Activated naive CD8-positive, alpha-beta T cell treated with anti-CD3 and anti-CD28 coated beads, Interleukin-2, amount 50 U/mL, for 16 hours (primary cell): ENCODE data around the gene ANLN.

Source experiments
- DNase-seq: peaks from one replicate; pipeline ENCODE4 v3.0.0-alpha.2; 2020; ENCODE audit warnings: low read depth, low spot score

Gene ANLN

GRCh38 chr7:36409180-36409579 lies 19.5 kb downstream of the ANLN start:
- no peak for DNase-seq

DNA sequence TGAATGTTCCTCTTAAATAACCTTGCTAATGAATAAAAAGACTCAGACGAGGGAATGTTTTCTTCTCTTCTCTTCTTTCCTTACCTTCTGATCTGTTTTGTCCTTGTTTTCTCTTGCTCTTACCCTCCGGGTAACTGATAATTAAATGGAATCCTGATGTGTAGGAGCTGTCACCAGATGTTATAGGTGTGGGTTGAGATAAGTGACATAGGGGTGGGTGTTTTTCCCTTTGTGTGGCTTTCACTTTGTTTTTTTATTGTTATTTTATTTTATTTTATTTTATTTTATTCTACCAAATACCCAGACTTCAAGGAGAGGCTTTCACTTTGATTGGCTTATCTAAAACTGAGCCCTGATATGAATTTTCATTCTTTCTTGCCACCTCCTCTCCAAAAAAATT lies 25.5 kb downstream of the ANLN start:
- no peak for DNase-seq

- DNase-seq: no peak
Observed at GRCh38 chr7:36416251-36416650, 26.6 kb downstream of the ANLN start.

DNA sequence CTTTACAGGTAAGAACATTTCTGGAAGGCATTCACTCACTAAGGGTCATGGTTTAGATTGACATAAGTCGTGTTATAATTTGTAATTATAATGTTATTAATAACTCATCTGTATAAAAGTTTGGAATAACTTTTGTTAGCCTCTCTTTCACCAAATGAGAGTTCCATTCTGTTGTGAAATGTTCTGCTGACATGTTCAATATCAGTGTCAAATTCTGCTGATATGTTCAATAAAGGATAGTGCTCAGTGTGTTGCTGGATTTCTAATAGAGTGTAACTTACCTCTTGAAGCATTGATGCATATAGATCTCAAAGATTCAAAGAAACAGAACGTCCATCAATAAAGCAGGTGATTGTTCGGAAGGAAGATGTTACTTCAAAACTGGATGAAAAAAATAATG lies 30.6 kb downstream of the ANLN start:
- DNase-seq: no peak

DNA sequence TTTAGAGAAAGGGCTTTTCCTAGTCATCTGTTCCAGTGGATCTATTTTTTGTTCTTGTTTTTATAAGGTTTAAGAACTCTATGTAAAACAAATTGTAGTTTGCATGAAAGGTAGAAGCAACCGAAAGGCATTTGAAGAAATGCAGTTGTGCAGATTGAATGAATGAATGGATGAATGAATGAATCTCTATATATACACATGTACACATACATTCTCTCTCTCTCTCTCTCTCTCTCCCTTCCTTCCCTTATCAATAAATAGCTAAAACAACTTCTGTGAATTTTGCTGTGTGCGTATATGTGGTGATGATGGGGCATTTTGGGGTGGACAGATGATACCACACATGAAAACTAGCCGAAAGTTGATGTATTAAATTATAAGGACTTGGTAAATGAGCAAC lies 32.4 kb downstream of the ANLN start:
- DNase-seq: no peak

DNA sequence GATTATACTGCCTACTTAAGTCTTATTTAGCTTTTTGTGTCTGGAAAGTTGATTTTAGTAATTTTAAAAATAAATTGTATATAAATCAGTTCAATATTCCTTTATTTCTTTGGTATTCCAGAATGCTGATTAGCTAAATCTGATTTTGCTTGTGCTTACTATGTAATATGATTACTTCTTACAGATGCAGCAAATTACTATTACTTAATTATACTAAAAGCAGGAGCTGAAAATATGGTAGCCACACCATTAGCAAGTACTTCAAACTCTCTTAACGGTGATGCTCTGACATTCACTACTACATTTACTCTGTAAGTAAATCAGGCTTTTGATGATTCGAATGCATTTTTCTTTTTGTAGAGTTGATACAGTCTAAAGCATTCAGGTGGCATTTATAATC lies 34.0 kb downstream of the ANLN start:
- no peak for DNase-seq

GRCh38 chr7:36430186-36430585 lies 40.5 kb downstream of the ANLN start:
- DNase-seq: no peak

DNA sequence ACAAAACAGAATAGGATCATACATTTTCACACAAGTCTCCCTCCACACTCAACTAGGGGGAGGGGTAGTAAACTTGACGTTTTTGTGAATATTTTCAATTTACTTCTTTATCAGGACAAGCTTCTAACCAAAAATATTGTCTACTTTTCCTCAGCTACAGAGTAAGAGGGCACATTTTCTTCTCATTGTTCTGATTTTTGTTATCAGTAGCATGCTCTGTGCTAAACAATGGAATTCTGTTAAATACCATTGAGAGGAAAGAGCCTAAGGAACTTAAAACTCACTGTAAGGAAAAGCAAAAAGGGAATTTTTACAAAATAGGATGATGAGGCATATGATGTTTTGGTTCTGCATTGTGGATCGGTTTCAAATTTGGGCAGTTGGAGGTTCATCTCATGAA lies 41.2 kb downstream of the ANLN start:
- DNase-seq: no peak

- no peak for DNase-seq
Observed at GRCh38 chr7:36438211-36438610, 48.5 kb downstream of the ANLN start.

- no peak for DNase-seq
Observed at GRCh38 chr7:36439624-36440023, 50.0 kb downstream of the ANLN start.

- no peak for DNase-seq
Observed at GRCh38 chr7:36440880-36441279, 51.2 kb downstream of the ANLN start.

DNA sequence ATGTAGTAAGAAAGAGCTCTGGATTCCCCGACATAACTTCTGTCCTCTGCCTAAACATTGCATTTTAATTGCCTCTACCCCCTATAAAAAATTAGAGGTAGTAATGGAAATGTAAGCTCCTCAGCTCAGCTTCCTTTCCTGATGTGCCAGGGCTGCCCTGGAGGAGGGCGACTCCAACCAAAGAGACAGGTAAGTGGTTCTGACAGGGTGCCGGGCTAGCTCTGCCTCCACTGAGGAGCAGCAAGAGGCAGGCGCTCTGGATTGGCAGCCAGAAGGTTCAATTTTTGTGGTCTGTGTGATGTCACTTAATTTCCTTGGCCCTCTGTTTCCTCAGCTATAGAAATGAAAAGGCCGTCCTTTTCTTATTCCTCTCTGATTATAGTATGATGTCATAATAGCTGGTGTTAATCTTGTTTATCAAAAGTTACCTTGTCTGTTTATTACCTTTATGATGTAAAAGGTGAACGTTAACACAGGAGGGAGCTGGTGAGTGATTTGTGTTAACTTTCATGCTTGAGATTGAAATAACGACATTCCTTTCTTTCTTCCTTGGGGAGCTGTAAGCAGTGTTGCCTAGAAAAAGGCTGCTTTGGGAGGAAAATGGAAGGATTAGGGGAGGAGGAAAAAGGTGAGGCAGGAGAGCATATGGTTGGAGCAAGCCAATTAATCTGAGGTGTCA lies 51.8 kb downstream of the ANLN start:
- DNase-seq: no peak

DNA sequence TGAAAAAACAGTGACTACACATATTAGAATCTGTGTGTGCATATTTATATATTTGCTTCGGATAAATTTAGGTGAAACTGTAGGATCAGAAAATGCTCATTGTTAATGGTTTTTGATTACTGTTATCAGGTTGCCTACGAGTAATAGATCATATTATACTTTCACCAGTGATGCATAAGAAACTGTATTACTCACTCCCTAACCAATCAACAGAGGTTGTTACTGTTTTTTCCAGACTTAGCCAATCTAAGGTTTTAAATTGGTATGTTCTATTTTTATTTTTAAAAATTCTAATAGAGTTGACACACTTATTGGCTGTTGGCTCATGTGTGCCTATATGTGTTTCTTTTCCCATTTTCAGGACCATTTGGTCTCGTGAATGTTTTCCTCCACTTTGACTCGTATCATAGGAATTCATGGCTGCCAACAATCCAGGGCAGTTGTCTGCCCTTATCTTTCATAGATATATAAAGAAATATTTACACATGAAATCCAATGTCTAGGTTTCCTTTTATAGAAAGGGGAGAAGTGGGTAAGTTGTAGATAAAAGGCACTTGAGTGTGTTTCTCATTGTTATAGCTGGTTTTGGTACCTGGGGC lies 59.2 kb downstream of the ANLN start:
- no peak for DNase-seq

DNA sequence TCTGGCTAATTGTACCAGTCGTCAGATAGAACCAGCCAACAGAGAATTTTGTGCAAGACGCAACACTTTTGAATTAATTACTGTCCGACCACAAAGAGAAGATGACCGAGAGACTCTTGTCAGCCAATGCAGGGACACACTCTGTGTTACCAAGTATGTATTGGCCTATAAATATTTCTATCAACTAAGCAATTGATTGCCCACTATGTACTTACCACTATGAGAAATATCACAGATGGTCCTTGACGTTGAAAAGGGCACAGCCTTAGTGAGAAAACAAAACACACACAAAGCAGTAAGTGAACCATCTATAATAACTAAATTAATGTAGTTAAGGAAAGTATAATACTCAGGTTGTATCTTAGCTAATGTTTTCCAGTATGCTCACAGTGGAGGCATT lies 60.0 kb downstream of the ANLN start:
- DNase-seq: no peak

DNA sequence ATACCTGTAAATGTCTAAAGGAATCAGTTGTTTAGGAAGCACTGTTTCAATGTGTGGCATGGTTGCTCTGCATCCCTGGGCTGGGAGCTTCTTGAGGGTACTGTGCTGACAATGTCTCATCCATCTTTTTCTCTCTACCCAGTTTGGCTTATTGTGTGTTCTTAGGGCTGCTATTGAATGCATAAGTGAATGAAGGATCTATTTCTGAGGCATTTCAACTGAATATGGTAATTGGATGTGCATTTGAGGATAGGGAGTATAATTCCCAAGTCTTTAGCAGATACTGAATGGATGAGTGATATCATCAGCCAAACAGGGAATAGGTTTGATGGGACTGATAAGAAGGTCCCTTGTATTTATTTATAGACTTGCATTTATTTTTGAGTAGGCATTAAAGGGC lies 64.1 kb downstream of the ANLN start:
- no peak for DNase-seq

DNA sequence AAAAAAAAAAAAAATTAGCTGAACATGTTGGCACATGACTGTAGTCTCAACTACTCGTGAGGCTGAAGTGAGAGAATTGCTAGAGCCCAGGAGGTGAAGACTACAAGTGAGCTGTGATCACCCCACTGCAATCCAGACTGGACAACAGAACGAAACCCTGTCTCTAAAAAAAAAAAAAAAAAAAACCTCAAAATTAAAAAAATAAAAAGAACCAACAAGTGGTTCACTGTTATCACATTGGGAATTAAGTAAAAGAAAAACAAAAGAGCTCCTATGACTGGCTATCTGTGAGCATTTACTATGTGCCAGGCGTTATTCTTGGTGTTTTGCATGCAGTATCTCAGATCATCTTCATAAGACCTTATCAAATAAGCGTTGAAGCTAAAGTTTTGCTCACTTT lies 66.0 kb downstream of the ANLN start:
- DNase-seq: no peak

DNA sequence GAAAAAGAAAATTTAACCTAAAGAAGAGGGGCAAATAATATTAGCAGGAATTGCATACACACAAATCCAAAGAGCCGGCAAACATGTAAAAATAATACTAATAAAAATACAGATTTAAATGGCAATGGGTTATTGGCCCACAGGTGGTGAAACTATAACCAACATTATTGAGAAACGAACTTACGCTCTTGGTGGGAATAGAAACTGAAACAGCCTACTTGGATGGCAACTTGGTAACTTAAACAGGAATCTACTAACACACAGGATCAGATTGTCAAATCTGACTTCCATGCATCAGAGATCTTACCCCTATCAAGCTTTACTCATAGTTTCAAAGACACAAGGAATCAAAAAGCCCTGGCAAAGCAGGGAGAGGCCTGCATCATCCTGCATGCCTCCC lies 66.5 kb downstream of the ANLN start:
- DNase-seq: no peak

DNA sequence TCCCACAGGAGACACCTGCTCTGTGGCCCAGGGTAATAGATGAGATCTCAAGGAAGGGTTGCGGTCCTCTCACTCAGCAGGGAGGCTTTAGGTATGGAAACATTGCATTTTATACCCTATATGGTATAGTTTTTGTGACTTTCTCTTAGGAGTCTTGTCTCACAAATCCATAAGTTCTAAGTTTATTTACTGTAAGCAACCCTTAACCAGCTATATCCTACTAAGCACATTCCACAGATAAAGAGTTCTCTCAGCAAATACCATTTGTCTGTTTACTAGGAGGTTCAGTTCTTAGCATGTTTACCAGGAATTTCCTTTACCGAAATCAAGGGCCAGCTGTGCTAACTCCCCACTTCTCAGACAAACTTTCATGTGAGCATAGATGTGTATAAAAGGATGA lies 66.9 kb downstream of the ANLN start:
- no peak for DNase-seq

DNA sequence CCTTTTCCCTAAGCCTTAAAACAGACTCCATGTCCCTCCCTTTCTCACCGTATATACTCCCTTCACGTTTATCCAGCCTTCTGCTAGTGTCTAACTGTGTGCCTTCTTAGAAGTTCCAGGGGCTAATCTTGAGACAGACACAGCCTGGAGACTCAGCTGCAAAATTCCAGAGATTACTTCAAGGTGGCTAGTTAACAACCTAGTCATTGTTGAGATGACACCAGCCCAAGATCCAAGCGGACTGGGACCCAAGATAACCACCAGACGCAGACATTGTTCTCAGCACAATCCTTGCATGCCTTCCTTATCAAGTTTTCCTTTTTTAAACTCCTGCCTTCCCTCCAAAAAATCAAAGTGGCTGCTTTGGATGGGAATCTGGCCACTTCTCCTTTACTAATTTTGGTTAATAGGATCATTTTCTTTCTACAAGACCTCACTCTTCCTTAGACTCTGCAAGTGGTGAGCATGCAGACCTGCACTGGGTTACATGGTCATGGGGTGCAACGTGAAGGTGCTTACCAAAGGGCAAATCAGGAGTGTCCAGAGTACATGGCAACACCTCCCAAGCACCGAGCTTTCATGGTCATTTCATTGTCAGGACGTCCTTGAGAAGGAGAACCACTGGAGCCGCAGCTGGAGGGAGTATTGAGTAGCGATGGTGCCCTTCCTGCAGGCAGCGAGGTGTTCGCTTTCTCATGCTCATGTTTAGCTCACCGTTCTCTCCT lies 69.7 kb downstream of the ANLN start:
- DNase-seq: no peak

- no peak for DNase-seq
Observed at GRCh38 chr7:36460811-36461429, 71.3 kb downstream of the ANLN start.

DNA sequence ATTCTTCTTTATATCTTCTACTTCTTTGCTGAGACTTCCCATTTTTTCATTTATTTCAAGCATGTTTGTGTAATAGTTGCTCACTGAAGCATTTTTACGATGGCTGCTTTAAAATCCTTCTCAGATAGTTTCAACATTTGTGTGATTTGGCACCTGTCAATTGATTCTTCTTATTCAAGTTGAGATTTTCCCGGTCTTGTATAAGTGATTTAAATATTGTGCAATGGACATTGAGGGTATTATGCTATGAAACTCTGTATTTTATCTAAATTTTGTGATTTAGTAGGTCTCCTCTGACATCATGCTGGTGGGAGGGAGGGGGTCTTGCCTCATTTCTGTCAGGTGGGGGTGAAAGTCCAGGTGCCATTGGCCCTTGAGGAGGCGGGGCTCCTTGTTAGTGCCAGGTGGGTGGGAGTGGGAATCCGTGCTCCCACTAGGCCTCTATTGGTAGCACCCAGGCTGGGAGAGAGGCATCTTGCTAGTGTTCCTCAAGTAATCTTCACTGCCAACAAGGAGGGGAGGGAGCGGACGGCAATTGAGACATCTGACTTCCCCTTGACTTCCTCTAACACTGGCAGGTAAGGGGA lies 73.0 kb downstream of the ANLN start:
- no peak for DNase-seq

DNA sequence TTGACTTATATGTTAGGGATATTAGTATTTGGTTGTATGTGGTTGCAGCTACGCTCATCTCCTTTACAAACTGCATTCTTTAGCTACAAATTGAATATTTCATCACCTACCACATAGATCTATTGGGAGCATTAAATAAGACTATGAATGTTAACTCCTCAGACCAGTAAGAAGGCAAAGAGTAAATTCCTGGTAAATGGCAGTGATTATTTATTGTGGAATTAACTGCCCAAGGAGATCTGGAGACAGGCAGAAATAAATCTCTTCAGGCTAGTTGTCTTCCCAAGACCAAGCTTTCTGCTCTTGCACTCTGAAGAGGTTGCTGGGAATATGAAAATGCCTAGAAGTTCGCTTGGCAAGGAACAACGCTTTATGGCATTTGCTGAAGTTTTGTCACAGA lies 74.6 kb downstream of the ANLN start:
- no peak for DNase-seq
